ENCODE measurements around the gene SLMAP.

The SLMAP gene

GRCh38 chr3:57949344-57949743 lies 193.2 kb downstream of the SLMAP start:
- no peak for DNase-seq

- DNase-seq: no peak
These were observed 193.9 kb downstream of the SLMAP start for GRCh38 chr3:57949785-57950615.

DNA sequence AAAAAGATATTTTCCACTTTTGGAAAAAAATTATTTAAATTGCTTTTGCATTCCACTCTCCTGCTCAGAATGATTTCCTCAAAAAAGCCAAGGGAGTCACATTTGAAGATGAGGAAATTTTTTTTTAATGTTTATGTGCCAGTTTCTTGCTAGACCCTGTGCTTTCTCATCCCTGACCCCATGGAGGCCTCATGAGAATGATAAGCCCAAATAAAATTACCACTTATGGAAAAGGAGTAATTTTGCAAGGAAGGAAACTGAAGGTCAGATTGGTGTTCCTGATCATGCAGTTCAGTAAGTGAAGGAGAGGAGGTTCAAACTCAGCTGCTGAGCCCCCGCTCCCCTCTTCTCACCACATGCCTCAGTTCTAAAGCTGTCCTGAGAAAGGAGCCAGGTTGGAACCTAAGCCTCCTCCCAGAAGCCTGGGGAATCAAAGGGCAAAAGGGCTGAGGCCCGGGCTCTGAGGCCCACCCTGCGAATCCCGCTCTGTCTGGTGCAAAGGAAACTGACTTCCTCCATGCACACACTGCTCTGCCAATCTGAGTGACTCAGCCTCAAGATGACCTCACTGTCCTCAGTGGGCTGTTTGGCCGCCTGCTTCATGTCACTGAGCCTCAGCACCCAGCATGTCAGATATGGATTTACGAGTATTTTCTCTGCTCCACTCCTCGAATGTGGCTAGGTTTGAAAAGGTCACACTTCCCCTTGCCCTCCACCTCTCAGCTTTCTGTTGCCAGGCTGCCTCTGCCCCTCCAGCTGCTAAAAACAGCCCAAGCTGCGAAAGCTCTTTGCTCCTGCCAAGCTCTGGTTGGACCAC lies 195.2 kb downstream of the SLMAP start:
- peak; percentile 62 for DNase-seq

GRCh38 chr3:57952208-57952631 lies 196.1 kb downstream of the SLMAP start:
- DNase-seq: peak; percentile 59

DNA sequence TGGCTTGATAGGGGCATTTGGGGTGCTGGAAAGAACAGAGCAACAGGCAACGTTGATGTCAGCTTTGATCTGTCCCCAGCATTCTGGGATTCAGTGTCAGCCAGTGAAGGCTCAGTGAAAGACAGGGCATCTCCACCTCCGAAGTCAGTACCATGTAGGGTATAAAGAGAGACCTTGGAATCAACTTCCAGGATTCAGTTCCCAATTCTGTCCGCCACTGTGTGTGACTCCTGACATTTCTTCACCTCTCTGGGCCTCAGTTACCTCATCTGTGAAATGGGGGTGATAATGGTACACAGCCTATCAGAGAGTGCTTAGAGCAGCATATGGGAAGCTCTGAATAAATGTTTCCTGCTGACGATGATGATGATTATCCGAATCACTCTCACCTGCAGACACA lies 196.5 kb downstream of the SLMAP start:
- DNase-seq: no peak

- no peak for DNase-seq
These were observed 197.5 kb downstream of the SLMAP start for GRCh38 chr3:57953576-57953975.

DNA sequence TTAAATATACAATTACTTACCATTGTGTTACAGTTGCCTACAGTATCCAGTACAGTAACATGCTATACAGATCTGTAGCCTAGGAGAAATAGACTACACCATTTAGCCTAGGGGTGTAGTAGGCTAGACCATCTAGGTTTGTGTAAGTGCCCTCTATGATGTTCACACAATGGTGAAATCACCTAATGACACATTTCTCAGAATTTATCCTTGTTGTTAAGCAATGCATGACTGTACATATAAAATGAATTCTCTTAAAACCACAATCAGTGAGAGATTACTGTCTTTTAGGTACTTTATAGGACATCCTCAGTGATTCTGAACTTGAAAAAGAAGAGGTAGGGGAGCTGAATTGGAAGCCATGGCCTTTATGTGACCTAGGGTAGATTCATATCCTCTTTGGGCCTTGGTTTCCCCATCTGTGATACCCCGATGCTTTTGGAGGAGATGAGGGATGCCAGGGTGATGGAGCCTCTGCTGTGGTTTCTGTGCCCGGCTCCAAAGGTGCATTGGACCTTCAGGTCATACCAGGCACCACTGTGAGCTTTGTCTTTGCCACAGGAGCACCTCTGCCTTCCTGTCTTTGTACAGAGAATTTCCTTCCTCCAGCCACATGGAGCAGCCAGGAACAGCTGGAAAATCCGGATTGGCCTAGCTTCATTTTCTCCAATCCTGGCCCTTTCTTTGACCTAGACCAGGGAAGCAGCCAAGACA lies 200.2 kb downstream of the SLMAP start:
- no peak for DNase-seq

DNA sequence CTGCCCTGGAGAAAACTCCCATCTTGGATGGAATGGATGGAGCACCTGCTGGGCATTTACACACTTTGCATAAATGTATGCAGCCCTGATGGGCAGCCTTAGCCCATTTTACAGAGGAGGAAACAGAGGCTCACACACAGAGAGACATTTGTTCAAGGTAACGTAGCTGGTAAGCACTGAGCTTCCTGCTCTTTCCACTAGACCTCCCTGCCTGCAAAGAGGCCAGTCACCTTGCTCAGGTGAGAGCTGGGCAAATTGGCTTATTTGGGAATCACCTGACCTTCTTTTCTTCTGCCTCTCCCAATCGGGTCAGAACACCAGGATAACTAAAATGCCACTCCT lies 200.7 kb downstream of the SLMAP start:
- no peak for DNase-seq

DNA sequence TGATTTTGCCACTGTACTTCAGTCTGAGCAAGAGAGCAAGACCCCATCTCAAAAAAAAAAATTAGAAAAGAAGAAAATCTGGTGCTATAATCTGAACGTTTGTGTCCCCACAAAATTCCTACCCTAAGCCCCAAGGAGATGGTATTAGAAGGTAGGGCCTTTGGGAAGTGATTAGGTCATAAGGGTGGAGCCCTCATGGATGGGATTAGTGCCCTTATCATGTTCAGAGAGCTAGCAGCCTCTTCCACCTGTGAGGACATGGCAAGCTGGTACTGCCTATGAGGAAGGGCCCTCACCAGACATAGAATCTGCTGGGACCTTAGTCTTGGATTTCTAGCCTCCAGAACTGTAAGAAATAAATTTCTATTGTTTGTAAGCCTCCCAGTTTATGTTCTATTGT lies 201.7 kb downstream of the SLMAP start:
- DNase-seq: no peak

DNA sequence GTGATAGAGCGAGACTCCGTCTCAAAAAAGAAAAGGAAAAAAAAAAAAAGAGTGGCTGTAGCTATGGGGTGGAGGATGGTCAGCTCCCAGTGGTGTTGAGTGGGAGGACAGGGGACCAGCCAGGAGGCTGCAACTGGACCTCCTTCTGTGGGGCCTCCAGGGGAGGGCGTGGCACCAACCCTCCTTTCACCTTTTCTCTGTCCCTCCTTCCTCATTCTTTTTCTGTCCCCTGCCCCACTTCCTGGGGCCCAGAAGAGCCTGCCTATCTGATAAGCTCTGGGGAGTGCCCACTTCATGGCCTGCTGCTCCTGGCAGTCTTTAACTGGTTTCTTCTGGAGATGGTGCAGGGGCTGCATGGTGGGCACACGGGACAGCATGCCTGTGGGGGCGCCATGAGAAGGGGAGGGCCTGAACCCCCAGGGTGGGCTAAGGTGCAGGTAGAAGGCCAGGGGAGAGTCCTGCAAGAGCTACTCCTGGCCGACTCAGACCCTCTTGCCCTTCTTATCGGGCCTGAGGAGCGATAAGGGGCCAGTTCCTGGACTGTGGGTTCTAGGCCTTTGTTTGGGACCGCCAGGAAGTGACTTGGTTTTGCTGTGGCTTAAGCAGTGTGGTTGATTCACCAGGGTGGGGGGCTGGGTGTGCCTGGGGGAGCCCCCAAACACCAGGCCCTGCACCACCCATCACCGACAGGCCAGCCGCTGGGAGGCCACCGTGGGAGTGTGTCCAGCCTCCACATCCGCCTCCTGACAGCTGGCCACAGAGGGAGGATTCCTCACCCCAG lies 202.7 kb downstream of the SLMAP start:
- DNase-seq: no peak

DNA sequence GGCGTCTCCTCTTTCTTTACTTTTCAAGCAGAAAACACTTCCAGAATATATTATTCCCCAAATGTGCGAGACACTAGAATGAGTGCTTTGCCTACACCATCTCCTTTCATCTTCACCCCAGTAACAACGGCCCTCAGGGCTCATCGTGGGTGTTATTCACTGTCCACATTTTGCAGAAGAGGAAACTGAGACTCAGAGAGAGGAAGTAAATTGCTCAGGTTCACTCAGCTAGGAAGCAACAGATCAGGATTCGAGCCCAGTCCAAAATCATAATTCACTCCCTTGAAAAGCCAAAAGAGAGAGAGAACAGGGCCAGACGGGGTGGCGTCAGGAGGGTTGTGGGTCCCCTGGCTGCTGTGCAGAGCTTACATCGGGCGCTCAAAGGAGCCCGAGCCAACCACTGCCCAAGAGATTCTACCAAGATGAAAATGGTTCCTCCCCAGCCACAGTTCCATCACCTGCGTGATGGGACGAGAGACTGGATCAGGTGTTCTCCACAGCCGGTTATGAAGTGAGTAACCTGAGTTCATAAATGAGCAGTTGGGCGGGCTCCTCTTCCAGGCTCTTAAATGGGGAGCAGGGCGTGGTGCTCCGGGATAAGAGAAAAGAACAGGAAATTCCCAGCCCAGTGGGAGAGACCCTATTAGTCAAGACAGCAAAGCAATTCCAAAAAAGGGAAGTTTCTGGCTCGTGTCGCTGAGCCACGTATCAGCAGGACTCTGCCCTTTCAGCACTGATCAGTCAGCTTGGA lies 203.5 kb downstream of the SLMAP start:
- DNase-seq: no peak

- no peak for DNase-seq
These were observed 204.0 kb downstream of the SLMAP start for GRCh38 chr3:57960174-57960505.

DNA sequence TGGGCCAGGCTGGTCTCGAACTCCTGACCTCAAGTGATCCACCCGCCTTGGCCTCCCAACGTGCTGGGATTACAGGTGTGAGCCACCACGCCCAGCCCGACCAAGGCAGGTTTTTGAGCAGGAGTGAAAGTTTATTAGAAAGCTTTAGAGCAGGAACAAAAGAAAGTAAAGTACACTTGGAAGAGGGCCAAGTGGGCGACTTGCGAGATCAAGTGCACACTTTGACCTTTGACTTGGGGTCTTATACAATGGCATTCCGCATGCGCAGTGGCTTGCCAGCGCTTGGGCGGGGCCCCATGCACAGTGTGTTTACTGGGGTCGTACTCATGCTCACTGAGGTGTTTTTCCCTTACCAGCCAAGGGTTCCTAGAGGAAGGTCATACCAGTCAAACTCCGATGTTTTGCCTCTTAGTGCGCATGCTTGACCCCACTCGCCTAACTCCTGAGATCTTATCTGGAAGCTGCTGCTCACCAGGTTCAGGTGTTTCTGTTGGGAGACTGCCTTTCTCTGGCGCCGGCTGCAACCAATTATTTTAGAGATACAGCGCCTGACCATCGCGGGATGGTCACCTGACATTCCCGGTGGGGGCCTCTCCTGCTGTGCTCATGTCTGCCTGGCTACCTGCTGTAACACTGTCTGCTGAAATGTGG lies 205.2 kb downstream of the SLMAP start:
- DNase-seq: no peak

DNA sequence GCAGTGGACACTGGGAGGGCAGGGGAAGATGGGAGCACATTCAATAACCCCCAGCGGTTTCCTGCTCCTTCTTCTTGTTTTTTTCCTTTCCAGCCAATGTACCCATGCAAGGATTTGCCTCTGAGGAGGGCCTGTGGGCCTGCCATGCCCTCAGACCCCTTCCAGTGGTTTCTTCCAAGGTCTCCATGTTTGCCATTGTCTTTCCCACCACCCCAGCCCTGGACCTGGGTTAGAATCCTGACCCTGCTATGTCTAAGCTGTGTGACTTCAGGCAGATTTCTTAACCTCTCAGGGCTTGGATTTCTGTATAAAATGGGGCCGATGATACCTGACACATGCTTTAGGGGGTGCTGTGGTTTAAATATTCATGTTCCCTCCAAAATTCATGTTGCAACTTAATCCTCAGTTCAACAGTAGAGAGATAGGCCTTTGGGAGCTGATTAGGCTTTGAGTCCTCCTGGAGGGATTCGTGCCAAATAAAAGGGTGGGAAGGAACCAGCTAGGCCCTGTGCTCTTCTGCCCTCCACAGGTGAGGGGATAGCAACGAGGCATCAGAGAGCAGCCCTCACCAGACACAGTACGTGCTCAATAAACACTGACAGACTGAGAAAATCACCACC lies 205.8 kb downstream of the SLMAP start:
- DNase-seq: no peak

DNA sequence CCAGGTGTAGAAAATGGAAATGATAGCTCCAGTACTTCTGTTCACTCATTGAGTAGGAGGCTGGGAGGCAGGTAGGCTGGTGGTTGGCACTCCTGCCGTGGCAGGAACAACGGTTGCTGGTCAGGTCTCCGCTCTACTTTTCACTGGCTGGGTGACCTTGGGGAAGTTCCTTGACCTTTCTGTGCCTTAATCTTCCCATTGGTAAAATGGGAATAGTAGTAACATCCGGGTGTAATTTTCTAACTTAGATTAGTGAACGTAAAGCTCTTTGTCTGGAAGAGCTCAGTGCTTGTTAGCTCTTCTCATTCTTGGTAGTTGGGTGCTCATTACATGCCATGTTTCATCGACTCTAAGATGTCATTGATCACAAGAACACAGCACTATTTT lies 206.3 kb downstream of the SLMAP start:
- no peak for DNase-seq

GRCh38 chr3:57963811-57964346 lies 207.8 kb downstream of the SLMAP start:
- no peak for DNase-seq

DNA sequence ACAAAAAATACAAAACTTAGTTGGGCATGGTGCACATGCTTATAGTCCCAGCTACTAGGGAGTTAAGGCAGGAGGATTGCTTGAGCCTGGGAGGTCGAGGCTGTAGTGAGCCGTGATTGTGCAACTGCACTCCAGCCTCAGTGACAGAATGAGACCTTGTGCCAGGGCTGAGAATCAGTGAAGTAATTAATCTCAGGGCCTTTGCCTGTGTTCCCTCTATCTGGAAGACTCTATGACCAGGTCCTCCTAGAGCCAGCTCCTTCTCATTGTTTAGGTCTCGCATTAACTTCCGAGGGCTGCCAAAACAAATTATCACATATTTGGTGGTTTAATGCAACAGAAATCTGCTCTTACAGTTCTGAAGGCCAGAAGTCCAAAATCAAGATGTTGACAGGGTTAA lies 210.7 kb downstream of the SLMAP start:
- DNase-seq: no peak

- DNase-seq: no peak
These were observed 211.5 kb downstream of the SLMAP start for GRCh38 chr3:57967590-57967989.

DNA sequence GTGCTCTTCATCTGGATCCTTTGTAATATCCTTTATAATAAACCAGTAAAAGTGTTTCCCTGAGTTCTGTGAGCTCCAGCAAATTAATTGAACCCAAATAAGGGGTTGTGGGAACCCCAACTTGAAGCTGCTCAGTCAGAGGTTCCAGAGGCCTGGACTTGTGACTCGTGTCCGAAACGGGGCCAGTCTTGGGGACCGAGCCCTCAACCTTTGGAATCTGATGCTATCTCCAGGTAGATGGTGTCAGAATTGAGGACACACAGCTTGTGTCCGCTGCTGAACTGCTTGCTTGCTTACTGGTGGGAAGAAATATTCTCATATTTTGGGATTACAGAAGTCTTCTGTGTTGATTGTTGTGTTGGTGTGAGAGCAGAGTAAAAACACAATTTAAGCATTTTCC lies 212.4 kb downstream of the SLMAP start:
- no peak for DNase-seq

DNA sequence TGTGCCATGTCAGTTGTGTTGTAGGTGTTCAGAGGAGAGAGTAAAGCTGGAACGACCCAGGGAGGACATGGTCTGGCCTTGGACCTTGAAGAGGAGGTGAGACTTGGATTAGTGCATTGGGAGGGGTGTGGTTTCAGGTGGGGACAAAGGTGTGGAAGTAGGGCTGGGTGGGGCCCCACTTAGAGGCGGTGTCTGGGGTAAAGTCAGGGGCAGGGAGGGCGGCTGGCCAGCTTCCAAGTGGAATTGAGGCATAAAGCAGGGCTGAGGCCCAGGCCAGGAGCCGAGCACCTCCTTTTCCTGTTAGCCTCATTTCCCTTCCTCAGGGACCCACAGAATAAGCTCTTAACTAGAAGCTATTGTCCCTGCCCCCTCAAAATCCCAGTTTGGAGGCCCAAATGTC lies 215.9 kb downstream of the SLMAP start:
- DNase-seq: no peak

- no peak for DNase-seq
These were observed 216.5 kb downstream of the SLMAP start for GRCh38 chr3:57972531-57973111.

Data from left hindlimb (tissue), 1 donor.